ENCODE measurements around the gene CMTR1. TPM values are rescaled to one million over a fixed set of nuclear protein-coding genes. Genes with fewer than 3 reads are reported as not detected.
A peak's percentile ranks its signal among the peaks of the same experiment; 100 is the strongest.

The CMTR1 gene
- total and polyA plus RNA-seq, 2 donors from 2014 or later, result 17.3 to 35.6 TPM

- peaks cover 4 to 65% (median 49%) of the 10 kb centered on the region in 3 donors for H3K36me3 ChIP-seq (ENCODE audit: control insufficient read depth in 2 of 3, insufficient read depth in 3 of 3, low read length in 3 of 3)
- no peak for FAIRE-seq
- no peak overlapping the region for H3K4me3 ChIP-seq (ENCODE audit: low read length in 3 of 3)
- H3K27ac ChIP-seq (ENCODE audit: low read depth in 2 of 2, low read length in 2 of 2), result no peak overlapping the region
- intact Hi-C loops (cut with DNase I), result no loop called here
- TF ChIP-seq, protein P1, sequence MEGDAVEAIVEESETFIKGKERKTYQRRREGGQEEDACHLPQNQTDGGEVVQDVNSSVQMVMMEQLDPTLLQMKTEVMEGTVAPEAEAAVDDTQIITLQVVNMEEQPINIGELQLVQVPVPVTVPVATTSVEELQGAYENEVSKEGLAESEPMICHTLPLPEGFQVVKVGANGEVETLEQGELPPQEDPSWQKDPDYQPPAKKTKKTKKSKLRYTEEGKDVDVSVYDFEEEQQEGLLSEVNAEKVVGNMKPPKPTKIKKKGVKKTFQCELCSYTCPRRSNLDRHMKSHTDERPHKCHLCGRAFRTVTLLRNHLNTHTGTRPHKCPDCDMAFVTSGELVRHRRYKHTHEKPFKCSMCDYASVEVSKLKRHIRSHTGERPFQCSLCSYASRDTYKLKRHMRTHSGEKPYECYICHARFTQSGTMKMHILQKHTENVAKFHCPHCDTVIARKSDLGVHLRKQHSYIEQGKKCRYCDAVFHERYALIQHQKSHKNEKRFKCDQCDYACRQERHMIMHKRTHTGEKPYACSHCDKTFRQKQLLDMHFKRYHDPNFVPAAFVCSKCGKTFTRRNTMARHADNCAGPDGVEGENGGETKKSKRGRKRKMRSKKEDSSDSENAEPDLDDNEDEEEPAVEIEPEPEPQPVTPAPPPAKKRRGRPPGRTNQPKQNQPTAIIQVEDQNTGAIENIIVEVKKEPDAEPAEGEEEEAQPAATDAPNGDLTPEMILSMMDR (IDR thresholded peaks at IDR 0.05; ENCODE audit: borderline replicate concordance, extremely low read depth, insufficient read depth), result no peak
- no peak overlapping the region for H3K9ac ChIP-seq (ENCODE audit: low read length in 3 of 3)
- H3K4me1 ChIP-seq (ENCODE audit: control insufficient read depth in 2 of 3, insufficient read depth in 2 of 3, low read depth in 1 of 3, low read length in 3 of 3), result peaks cover 0 to 8% (median 3%) of the 10 kb centered on the region in 3 donors
- no peaks in the 10 kb centered on the region for H3K9me3 ChIP-seq (ENCODE audit: control insufficient read depth in 2 of 3, insufficient read depth in 1 of 3, low read length in 3 of 3)
- no peaks in the 10 kb centered on the region for H3K27me3 ChIP-seq (ENCODE audit: control insufficient read depth, insufficient read depth, low read length)
- no peak for DNase-seq
Measured at GRCh38 chr6:37474316-37474715, 41.3 kb downstream of the CMTR1 start.

DNA sequence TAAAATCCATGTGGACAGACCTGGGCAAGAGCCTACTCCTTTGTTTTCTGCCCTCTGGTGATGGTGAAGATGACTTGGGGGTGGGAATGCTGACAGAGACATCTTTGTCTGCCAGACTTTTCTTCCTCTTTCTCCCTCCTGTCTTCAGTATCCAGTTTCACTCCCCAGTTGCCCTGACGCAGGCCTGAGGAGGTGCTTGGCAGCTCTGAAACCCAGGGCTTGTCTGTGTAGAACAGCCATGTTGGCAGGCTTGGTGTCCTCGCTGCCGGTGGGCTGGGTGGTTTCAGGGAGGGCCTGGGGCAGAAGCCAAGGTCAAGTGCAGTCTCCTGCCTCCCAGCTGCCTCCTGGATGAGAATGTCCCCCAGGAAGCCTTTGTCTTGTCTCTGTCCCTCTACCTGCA lies 44.2 kb downstream of the CMTR1 start:
- no peaks in the 10 kb centered on the region for H3K27me3 ChIP-seq (ENCODE audit: control insufficient read depth, insufficient read depth, low read length)
- no peak overlapping the region for H3K27ac ChIP-seq (ENCODE audit: low read depth in 2 of 2, low read length in 2 of 2)
- peaks cover 0 to 8% (median 3%) of the 10 kb centered on the region in 3 donors for H3K4me1 ChIP-seq (ENCODE audit: control insufficient read depth in 2 of 3, insufficient read depth in 2 of 3, low read depth in 1 of 3, low read length in 3 of 3)
- no peak overlapping the region for H3K9ac ChIP-seq (ENCODE audit: low read length in 3 of 3)
- DNase-seq (no peak), FAIRE-seq (no peak)
- intact Hi-C loops (cut with DNase I), result no loop called here
- no peaks in the 10 kb centered on the region for H3K9me3 ChIP-seq (ENCODE audit: control insufficient read depth in 2 of 3, insufficient read depth in 1 of 3, low read length in 3 of 3)
- no peak overlapping the region for H3K4me3 ChIP-seq (ENCODE audit: low read length in 3 of 3)
- H3K36me3 ChIP-seq (ENCODE audit: control insufficient read depth in 2 of 3, insufficient read depth in 3 of 3, low read length in 3 of 3), result peaks cover 0 to 71% (median 42%) of the 10 kb centered on the region in 3 donors
- TF ChIP-seq, protein P1 (IDR thresholded peaks at IDR 0.05; ENCODE audit: borderline replicate concordance, extremely low read depth, insufficient read depth), result no peak

DNA sequence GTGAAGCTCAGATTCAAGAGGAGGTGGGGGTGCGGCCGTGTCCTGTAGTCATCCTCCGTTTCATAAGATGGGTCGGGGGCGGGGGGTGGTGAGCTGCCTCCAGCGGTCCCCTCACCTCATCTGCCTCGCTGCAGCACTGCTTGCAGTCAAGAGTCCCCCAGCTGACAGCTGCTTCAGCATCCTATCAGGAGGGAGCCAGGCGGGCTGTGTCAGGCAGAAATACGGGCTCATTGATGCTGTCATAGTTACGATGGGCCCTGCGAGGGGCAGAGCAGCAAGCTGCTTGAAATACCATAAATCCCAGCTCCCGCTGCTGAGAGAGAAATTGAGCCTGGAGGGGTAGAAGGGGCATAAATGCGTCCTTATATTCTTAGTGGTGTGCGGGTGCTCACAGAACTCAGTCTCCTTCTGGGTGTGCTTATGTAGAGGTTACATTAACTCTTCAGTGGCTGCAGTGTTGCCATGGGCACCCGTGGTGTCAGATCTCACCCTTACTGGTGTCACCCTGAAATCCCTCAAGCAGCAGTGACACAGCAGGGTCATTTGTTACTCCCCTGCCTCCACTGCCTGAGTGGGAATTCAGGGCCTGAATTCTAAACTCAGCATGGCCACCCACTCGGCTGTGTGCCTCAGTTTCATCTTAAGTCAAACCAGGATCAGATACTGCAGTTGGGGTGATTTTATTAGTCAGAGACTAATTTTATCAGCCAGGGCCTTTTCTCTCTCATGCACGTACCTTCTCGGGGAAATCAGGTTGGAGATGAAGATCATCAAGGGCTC lies 44.8 kb downstream of the CMTR1 start:
- FAIRE-seq (no peak), DNase-seq (peak in 2 of 5 donors; percentile 34 to 44)
- intact Hi-C loops (cut with DNase I), result no loop called here
- Histone ChIP-seq H3K9me3 (ENCODE audit: control insufficient read depth in 2 of 3, insufficient read depth in 1 of 3, low read length in 3 of 3) (no peaks in the 10 kb centered on the region), H3K9ac (ENCODE audit: low read length in 3 of 3) (no peak overlapping the region), H3K27ac (ENCODE audit: low read depth in 2 of 2, low read length in 2 of 2) (no peak overlapping the region), H3K36me3 (ENCODE audit: control insufficient read depth in 2 of 3, insufficient read depth in 3 of 3, low read length in 3 of 3) (peaks cover 0 to 68% (median 40%) of the 10 kb centered on the region in 3 donors), H3K27me3 (ENCODE audit: control insufficient read depth, insufficient read depth, low read length) (no peaks in the 10 kb centered on the region), H3K4me1 (ENCODE audit: control insufficient read depth in 2 of 3, insufficient read depth in 2 of 3, low read depth in 1 of 3, low read length in 3 of 3) (peaks cover 0 to 8% (median 3%) of the 10 kb centered on the region in 3 donors), H3K4me3 (ENCODE audit: low read length in 3 of 3) (no peak overlapping the region)
- TF ChIP-seq, protein P1 (IDR thresholded peaks at IDR 0.05; ENCODE audit: borderline replicate concordance, extremely low read depth, insufficient read depth), result no peak
